Measurements from ENCODE around the gene SLC6A5. TPM values are rescaled to one million over a fixed set of nuclear protein-coding genes. Genes with fewer than 3 reads are reported as not detected.

The SLC6A5 gene
- total RNA-seq, 1 experiment from 2014 or later: not detected

DNA sequence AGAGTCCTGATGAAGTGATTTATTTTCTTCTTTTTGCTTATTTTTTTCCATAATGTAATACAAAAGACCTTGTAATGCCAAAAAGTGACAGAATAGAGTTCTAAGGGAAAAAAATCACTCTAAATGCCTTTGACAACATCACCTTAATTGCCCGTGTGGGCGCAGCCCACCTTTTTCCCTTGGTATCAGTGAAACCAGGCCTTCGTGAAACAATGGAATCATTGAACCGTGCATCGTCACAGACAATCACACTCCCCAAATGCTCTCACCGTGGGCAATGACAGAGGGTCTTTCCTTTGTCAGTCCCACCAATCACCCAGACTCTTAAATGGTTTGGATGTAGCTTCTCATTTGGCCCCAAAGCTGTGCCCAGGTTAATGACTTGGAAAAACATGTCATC lies 9.6 kb upstream of the SLC6A5 start:
- no peaks in the 10 kb centered on the region for H3K36me3 ChIP-seq (ENCODE audit: control insufficient read depth in 1 of 2, insufficient read depth in 2 of 2, low read length in 2 of 2)
- peaks cover 11% of the 10 kb centered on the region; the same call in 1 of the 2 replicates for H3K27me3 ChIP-seq (ENCODE audit: insufficient read depth, low read length)
- no peak overlapping the region for H2AFZ ChIP-seq (ENCODE audit: low read depth, low read length, poor library complexity, severe bottlenecking)
- RAD21 ChIA-PET (ENCODE audit: low non-redundant PET in 1 of 2, low total read pairs in 2 of 2, uncharacterized antibody in 2 of 2, unreplicated experiment in 2 of 2): no interaction called here
- DNase-seq (ENCODE audit: low read depth, low spot score): no peak
- H3K9me2 ChIP-seq (ENCODE audit: insufficient read depth): no peaks in the 10 kb centered on the region
- no peak overlapping the region for H3K27ac ChIP-seq (ENCODE audit: low read depth, low read length)
- no peak for ATAC-seq
- CTCF ChIA-PET: no interaction called here
- H3K4me3 ChIP-seq (replicated peaks in 1 of 2; ENCODE audit: low read depth in 1 of 2, low read length in 2 of 2): no peak overlapping the region
- intact Hi-C loops (cut with micrococcal nuclease): no loop called here
- BruUV-seq (replicated peaks): no TSS peak
- POLR2A ChIA-PET: no interaction called here
- no peaks in the 10 kb centered on the region for H3K4me1 ChIP-seq (ENCODE audit: control insufficient read depth in 1 of 2, insufficient read depth in 2 of 2, low read length in 2 of 2)
- H3K4me2 ChIP-seq (ENCODE audit: low read length): no peak overlapping the region
- no peaks in the 10 kb centered on the region; the same call in 1 of the 2 replicates for H4K20me1 ChIP-seq (ENCODE audit: insufficient read depth)
- TF ChIP-seq CEBPB (IDR thresholded peaks at IDR 0.05; ENCODE audit: low read depth) (no peak), CBX3 (IDR thresholded peaks at IDR 0.05; ENCODE audit: low read depth) (no peak), SIN3A (IDR thresholded peaks at IDR 0.05; ENCODE audit: low read depth) (no peak), JUND (IDR thresholded peaks at IDR 0.05) (no peak), SRF (IDR thresholded peaks at IDR 0.05; ENCODE audit: low read depth) (no peak), RAD21 (IDR thresholded peaks at IDR 0.05; ENCODE audit: low read depth) (no peak), TCF7L2 (IDR thresholded peaks at IDR 0.05; ENCODE audit: borderline replicate concordance, extremely low read depth, insufficient read depth, insufficient read length) (no peak), YY1 (IDR thresholded peaks at IDR 0.05; ENCODE audit: extremely low read depth, insufficient replicate concordance, low read depth, low read length) (no peak), EGR1 (IDR thresholded peaks at IDR 0.05; ENCODE audit: low read depth) (no peak), FOSL1 (IDR thresholded peaks at IDR 0.05; ENCODE audit: low read depth) (no peak), EZH2phosphoT487 (IDR thresholded peaks at IDR 0.05; ENCODE audit: borderline replicate concordance) (no peak), ZFX (IDR thresholded peaks at IDR 0.05) (no peak), ELF1 (IDR thresholded peaks at IDR 0.05; ENCODE audit: borderline replicate concordance, low read depth) (no peak), SP1 (IDR thresholded peaks at IDR 0.05; ENCODE audit: low read depth) (no peak), POLR2A (IDR thresholded peaks at IDR 0.05; ENCODE audit: borderline replicate concordance, extremely low read depth, insufficient read depth, insufficient read length) (no peak)
- TF ChIP-seq, protein P1, sequence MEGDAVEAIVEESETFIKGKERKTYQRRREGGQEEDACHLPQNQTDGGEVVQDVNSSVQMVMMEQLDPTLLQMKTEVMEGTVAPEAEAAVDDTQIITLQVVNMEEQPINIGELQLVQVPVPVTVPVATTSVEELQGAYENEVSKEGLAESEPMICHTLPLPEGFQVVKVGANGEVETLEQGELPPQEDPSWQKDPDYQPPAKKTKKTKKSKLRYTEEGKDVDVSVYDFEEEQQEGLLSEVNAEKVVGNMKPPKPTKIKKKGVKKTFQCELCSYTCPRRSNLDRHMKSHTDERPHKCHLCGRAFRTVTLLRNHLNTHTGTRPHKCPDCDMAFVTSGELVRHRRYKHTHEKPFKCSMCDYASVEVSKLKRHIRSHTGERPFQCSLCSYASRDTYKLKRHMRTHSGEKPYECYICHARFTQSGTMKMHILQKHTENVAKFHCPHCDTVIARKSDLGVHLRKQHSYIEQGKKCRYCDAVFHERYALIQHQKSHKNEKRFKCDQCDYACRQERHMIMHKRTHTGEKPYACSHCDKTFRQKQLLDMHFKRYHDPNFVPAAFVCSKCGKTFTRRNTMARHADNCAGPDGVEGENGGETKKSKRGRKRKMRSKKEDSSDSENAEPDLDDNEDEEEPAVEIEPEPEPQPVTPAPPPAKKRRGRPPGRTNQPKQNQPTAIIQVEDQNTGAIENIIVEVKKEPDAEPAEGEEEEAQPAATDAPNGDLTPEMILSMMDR (IDR thresholded peaks at IDR 0.05 in 2 of 3, conservative IDR thresholded peaks at IDR 0.05 in 1 of 3; ENCODE audit: borderline replicate concordance in 1 of 3, insufficient read depth in 1 of 3, low read depth in 2 of 3, low read length in 2 of 3): no peak
- TF ChIP-seq, protein P2, sequence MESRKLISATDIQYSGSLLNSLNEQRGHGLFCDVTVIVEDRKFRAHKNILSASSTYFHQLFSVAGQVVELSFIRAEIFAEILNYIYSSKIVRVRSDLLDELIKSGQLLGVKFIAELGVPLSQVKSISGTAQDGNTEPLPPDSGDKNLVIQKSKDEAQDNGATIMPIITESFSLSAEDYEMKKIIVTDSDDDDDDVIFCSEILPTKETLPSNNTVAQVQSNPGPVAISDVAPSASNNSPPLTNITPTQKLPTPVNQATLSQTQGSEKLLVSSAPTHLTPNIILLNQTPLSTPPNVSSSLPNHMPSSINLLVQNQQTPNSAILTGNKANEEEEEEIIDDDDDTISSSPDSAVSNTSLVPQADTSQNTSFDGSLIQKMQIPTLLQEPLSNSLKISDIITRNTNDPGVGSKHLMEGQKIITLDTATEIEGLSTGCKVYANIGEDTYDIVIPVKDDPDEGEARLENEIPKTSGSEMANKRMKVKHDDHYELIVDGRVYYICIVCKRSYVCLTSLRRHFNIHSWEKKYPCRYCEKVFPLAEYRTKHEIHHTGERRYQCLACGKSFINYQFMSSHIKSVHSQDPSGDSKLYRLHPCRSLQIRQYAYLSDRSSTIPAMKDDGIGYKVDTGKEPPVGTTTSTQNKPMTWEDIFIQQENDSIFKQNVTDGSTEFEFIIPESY (IDR thresholded peaks at IDR 0.05; ENCODE audit: extremely low read depth, insufficient replicate concordance, low read length): no peak
- TF ChIP-seq, protein P3, sequence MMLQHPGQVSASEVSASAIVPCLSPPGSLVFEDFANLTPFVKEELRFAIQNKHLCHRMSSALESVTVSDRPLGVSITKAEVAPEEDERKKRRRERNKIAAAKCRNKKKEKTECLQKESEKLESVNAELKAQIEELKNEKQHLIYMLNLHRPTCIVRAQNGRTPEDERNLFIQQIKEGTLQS (IDR thresholded peaks at IDR 0.05): no peak
- TF ChIP-seq, protein P4, sequence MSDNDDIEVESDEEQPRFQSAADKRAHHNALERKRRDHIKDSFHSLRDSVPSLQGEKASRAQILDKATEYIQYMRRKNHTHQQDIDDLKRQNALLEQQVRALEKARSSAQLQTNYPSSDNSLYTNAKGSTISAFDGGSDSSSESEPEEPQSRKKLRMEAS (IDR thresholded peaks at IDR 0.05): no peak
- H3K9me3 ChIP-seq (ENCODE audit: control insufficient read depth in 1 of 2, insufficient read depth in 1 of 2, low read depth in 1 of 2, low read length in 2 of 2): no peaks in the 10 kb centered on the region
- no peaks in the 10 kb centered on the region for H3K79me2 ChIP-seq (ENCODE audit: insufficient read depth, low read length)
- no peak overlapping the region for H3K9ac ChIP-seq (ENCODE audit: low read length)

Measured in HCT116 (cell line).